MM.1S (cell line): ENCODE results near the gene KLK15.

Experiments
- DNase-seq: peaks from one replicate; pipeline ENCODE4 v3.0.0-alpha.2; 2015
- H2AFZ ChIP-seq: fragments of 300-600 bp; sonication (generic); 2 replicates; pipeline ENCODE4 v1.6.0; 2016; ENCODE audit warnings: antibody characterized with exemption, low read length
- H3F3A ChIP-seq: fragments of 300-600 bp; sonication (generic); 2 replicates; pipeline ENCODE4 v1.6.1; 2016; ENCODE audit warnings: mild to moderate bottlenecking, antibody characterized with exemption, low read length, moderate library complexity, mixed read lengths; ENCODE audit not compliant: insufficient read depth
- H3K27ac ChIP-seq: fragments of 300-600 bp; sonication (generic); 2 replicates; pipeline ENCODE4 v1.5.1; 2016; ENCODE audit warnings: mild to moderate bottlenecking, low read length
- H3K27me3 ChIP-seq: fragments of 300-600 bp; sonication (generic); replicated peaks from 2 replicates; pipeline ENCODE4 v1.6.0; 2016; ENCODE audit warnings: low read length; ENCODE audit not compliant: insufficient read depth
- H3K36me3 ChIP-seq: fragments of 300-600 bp; sonication (generic); replicated peaks from 2 replicates; pipeline ENCODE4 v1.6.1; 2016; ENCODE audit warnings: mild to moderate bottlenecking, low read length, mixed read lengths; ENCODE audit not compliant: insufficient read depth
- H3K4me1 ChIP-seq: fragments of 300-600 bp; sonication (generic); 2 replicates; pipeline ENCODE4 v1.6.1; 2016; ENCODE audit warnings: low read length, mixed read lengths
- H3K4me2 ChIP-seq: fragments of 300-600 bp; sonication (generic); 2 replicates; pipeline ENCODE4 v1.6.0; 2016; ENCODE audit warnings: low read depth, low read length
- H3K4me3 ChIP-seq: fragments of 300-600 bp; sonication (generic); 2 replicates; pipeline ENCODE4 v1.5.1; 2016; ENCODE audit warnings: low read length, mixed read lengths
- H3K79me2 ChIP-seq: fragments of 300-600 bp; sonication (generic); 2 replicates; pipeline ENCODE4 v1.6.1; 2016; ENCODE audit warnings: mixed run types, low read length, mixed read lengths
- H3K9ac ChIP-seq: fragments of 300-600 bp; sonication (generic); 2 replicates; pipeline ENCODE4 v1.6.1; 2016; ENCODE audit warnings: low read length, mixed read lengths
- H3K9me2 ChIP-seq: fragments of 300-600 bp; sonication (generic); replicated peaks from 2 replicates; pipeline ENCODE4 v1.6.1; 2016; ENCODE audit warnings: mild to moderate bottlenecking, low read length, mixed read lengths; ENCODE audit not compliant: insufficient read depth
- H3K9me3 ChIP-seq: fragments of 300-600 bp; sonication (generic); replicated peaks from 2 replicates; pipeline ENCODE4 v1.6.1; 2016; ENCODE audit warnings: mild to moderate bottlenecking, low read length, mixed read lengths; ENCODE audit not compliant: insufficient read depth
- H4K20me1 ChIP-seq: fragments of 300-600 bp; sonication (generic); 2 replicates; pipeline ENCODE4 v1.6.1; 2016; ENCODE audit warnings: mild to moderate bottlenecking, low read length, moderate library complexity, mixed read lengths; ENCODE audit not compliant: insufficient read depth
- EZH2 ChIP-seq: fragments of 300-600 bp; sonication (generic); optimal IDR thresholded peaks from 2 replicates; pipeline ENCODE3; 2017; ENCODE audit warnings: low read depth, mild to moderate bottlenecking, antibody characterized with exemption, low read length, mixed read lengths
- EZH2phosphoT487 ChIP-seq: fragments of 300-600 bp; sonication (generic); IDR thresholded peaks from 2 replicates; pipeline ENCODE4 v1.6.1; 2018; ENCODE audit warnings: antibody characterized with exemption, low read length
- TF ChIP-seq, protein P1 (sequence below): fragments of 300-600 bp; sonication (generic); IDR thresholded peaks from 2 replicates; pipeline ENCODE4 v1.5.1; 2016; ENCODE audit warnings: antibody characterized with exemption, low read length, mixed read lengths

Gene KLK15

DNA sequence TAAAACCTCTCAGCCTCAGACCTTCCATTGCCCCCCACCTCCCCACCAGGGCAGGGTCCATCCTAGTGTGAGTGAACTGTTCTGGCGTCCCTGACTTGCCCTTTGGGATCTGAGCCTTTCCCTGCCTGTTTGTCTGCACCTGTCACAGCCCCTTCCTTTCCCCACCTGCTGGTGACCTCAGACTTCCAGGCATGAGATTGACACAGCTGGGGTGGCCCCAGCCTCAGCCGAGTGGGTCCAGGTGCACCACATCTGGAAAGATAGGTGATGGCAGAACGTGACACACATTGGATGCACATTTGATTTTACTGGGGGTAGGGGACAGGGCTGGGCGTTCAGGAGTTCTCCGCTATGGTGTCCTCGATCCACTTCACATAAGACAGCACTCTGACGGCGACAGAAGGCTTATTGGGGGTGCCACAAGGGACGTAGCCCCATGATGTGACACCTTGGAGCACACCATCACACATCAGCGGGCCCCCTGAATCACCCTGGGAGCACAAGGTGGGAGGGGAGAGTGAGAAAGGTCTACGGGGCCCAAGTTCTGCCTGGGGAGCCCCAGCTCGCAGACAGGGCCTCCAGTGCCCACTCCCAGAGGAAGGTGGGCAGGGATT is 14.4 kb downstream of the KLK15 start:
- no peaks in the 10 kb centered on the region for H4K20me1 ChIP-seq
- no peak overlapping the region for H3K9ac ChIP-seq

GRCh38 chr19:50817941-50818858 is 15.2 kb downstream of the KLK15 start:
- H3K79me2 ChIP-seq = no peaks in the 10 kb centered on the region
- H3K27ac ChIP-seq = no peak overlapping the region
- no peaks in the 10 kb centered on the region for H4K20me1 ChIP-seq
- no peak overlapping the region for H3K4me2 ChIP-seq
- H3K36me3 ChIP-seq = no peaks in the 10 kb centered on the region
- no peaks in the 10 kb centered on the region for H3F3A ChIP-seq
- peaks cover 90% of the 10 kb centered on the region for H3K27me3 ChIP-seq
- H2AFZ ChIP-seq = no peak overlapping the region
- no peak overlapping the region for H3K9ac ChIP-seq
- H3K4me3 ChIP-seq = no peak overlapping the region
- TF ChIP-seq, protein P1, sequence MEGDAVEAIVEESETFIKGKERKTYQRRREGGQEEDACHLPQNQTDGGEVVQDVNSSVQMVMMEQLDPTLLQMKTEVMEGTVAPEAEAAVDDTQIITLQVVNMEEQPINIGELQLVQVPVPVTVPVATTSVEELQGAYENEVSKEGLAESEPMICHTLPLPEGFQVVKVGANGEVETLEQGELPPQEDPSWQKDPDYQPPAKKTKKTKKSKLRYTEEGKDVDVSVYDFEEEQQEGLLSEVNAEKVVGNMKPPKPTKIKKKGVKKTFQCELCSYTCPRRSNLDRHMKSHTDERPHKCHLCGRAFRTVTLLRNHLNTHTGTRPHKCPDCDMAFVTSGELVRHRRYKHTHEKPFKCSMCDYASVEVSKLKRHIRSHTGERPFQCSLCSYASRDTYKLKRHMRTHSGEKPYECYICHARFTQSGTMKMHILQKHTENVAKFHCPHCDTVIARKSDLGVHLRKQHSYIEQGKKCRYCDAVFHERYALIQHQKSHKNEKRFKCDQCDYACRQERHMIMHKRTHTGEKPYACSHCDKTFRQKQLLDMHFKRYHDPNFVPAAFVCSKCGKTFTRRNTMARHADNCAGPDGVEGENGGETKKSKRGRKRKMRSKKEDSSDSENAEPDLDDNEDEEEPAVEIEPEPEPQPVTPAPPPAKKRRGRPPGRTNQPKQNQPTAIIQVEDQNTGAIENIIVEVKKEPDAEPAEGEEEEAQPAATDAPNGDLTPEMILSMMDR = no peak
- TF ChIP-seq EZH2phosphoT487 (no peak), EZH2 (no peak)
- H3K4me1 ChIP-seq = no peaks in the 10 kb centered on the region
- no peak for DNase-seq
- no peaks in the 10 kb centered on the region for H3K9me2 ChIP-seq
- H3K9me3 ChIP-seq = no peaks in the 10 kb centered on the region

More for the DNA sequence above, 14.4 kb downstream of the KLK15 start:
- Histone ChIP-seq H3K9me2 (no peaks in the 10 kb centered on the region), H2AFZ (no peak overlapping the region), H3K4me1 (no peaks in the 10 kb centered on the region), H3K79me2 (no peaks in the 10 kb centered on the region), H3F3A (no peaks in the 10 kb centered on the region), H3K9me3 (no peaks in the 10 kb centered on the region), H3K36me3 (no peaks in the 10 kb centered on the region), H3K4me3 (no peak overlapping the region), H3K27me3 (peaks cover 90% of the 10 kb centered on the region), H3K27ac (no peak overlapping the region), H3K4me2 (no peak overlapping the region)
- TF ChIP-seq EZH2phosphoT487 = no peak
- TF ChIP-seq, protein P1 = no peak
- TF ChIP-seq EZH2 = no peak
- DNase-seq = no peak

DNA sequence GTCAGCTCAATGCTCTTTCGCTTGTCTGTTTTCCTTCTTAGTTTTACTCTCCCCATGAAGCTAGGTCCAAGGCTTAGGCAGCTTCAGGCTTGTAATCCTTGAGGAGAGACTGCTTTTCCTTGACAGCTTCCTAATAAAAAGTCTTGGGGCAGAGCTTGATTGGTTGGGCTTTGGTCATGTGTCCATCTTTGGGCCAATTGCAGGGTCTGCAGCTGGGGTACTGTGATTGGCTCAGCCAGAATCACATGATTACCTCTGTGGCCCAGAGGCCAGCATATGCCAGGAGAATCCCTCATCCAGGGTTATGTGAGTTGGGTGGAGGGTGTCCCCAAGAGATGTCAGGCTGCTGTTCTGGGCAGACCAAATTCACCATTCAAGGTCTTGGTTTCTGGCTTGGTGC is 17.9 kb downstream of the KLK15 start:
- no peaks in the 10 kb centered on the region for H3K9me3 ChIP-seq
- H3K27me3 ChIP-seq = peaks cover 76% of the 10 kb centered on the region
- no peaks in the 10 kb centered on the region for H3K4me1 ChIP-seq
- H3K9ac ChIP-seq = no peak overlapping the region
- no peaks in the 10 kb centered on the region for H3K36me3 ChIP-seq
- DNase-seq = no peak
- no peaks in the 10 kb centered on the region for H3K9me2 ChIP-seq
- no peak for TF ChIP-seq EZH2phosphoT487
- TF ChIP-seq, protein P1 = no peak
- TF ChIP-seq EZH2 = no peak
- no peaks in the 10 kb centered on the region for H3K79me2 ChIP-seq
- no peaks in the 10 kb centered on the region for H3F3A ChIP-seq
- H3K27ac ChIP-seq = no peak overlapping the region
- no peaks in the 10 kb centered on the region for H4K20me1 ChIP-seq
- H2AFZ ChIP-seq = no peak overlapping the region
- H3K4me3 ChIP-seq = no peak overlapping the region
- H3K4me2 ChIP-seq = no peak overlapping the region
